ENCODE results near the gene KRT76. TPM values are rescaled to one million over a fixed set of nuclear protein-coding genes. Genes with fewer than 3 reads are reported as not detected.
"Not testable (repeated sequence)": the region's sequence is repeated elsewhere in the genome, so short reads cannot be mapped to it uniquely, and the experiment has no call there.

KRT76 gene
- total RNA-seq, 4 donors from 2014 or later, result not detected

DNA sequence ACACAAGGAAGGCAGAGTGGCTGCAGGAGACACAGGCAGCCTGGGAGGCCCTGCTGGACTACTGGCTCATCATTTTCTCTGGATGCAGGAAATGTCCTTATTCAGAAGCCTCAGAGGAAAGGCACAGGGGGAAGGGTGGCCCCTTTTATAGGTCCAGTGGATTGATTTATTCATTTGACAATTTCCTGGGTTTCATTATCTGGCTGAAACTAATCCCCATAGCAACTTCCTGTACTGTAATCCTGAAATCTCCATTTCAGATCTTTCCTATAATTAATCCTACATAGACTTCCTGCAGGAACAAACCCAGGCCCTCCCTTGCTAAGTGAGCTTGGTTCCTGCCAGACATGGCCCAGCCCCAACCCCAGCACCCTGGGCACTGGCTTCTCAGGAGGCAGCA, 23.0 kb downstream of the KRT76 start:
- no peaks in the 10 kb centered on the region for H3K27me3 ChIP-seq
- H3K27ac ChIP-seq, result no peak overlapping the region
- no peak for DNase-seq
- no peaks in the 10 kb centered on the region for H3K36me3 ChIP-seq
- H3K4me3 ChIP-seq, result no peak overlapping the region
- TF ChIP-seq, protein P1, sequence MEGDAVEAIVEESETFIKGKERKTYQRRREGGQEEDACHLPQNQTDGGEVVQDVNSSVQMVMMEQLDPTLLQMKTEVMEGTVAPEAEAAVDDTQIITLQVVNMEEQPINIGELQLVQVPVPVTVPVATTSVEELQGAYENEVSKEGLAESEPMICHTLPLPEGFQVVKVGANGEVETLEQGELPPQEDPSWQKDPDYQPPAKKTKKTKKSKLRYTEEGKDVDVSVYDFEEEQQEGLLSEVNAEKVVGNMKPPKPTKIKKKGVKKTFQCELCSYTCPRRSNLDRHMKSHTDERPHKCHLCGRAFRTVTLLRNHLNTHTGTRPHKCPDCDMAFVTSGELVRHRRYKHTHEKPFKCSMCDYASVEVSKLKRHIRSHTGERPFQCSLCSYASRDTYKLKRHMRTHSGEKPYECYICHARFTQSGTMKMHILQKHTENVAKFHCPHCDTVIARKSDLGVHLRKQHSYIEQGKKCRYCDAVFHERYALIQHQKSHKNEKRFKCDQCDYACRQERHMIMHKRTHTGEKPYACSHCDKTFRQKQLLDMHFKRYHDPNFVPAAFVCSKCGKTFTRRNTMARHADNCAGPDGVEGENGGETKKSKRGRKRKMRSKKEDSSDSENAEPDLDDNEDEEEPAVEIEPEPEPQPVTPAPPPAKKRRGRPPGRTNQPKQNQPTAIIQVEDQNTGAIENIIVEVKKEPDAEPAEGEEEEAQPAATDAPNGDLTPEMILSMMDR (IDR thresholded peaks at IDR 0.05), result no peak
- no peak for TF ChIP-seq POLR2A (IDR thresholded peaks at IDR 0.05)
- no peaks in the 10 kb centered on the region for H3K9me3 ChIP-seq
- no peaks in the 10 kb centered on the region for H3K4me1 ChIP-seq

DNA sequence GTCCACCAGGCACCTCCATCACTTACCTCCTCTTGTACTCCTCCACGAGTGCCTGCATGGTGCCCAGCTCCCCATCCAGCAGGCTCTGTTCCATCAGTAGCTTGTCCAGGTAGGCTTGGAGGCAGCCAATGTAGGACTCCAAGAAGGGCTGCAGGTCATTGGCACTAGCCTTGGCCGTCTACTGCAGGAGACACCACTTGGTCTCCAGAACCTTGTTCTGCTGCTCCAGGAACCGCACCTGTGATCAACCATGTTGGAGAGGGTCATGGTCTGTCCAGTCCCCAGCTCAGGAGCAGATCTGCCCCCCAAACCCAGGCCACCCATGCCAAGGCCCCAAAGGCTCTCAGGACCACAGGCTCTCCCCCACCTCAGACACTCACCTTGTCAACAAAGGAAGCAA, 23.9 kb downstream of the KRT76 start:
- DNase-seq, result no peak
- no peak overlapping the region for H3K27ac ChIP-seq
- no peaks in the 10 kb centered on the region for H3K27me3 ChIP-seq
- no peaks in the 10 kb centered on the region for H3K4me1 ChIP-seq
- TF ChIP-seq POLR2A (IDR thresholded peaks at IDR 0.05), result no peak
- TF ChIP-seq, protein P1 (IDR thresholded peaks at IDR 0.05), result no peak
- H3K36me3 ChIP-seq, result no peaks in the 10 kb centered on the region
- no peak overlapping the region for H3K4me3 ChIP-seq
- no peaks in the 10 kb centered on the region for H3K9me3 ChIP-seq

DNA sequence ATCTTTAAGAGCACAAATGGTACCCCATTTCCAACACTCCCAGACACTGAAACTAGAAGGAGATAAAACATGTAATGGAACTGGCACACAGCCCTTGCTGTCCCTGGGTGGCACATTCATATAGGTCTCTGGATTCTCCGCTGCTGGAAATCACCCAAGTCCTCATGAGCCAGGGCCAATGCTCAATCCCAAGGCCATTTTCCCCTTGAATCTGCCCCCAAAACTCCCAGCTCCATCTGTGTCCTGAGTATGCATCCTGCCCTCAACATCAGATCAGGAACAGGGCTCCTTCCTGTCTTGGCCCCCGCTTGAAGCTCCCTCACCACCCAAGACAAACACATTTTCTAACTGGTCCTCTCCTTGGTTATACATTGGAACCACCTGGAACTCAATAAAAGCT, 24.6 kb downstream of the KRT76 start:
- DNase-seq, result no peak
- Histone ChIP-seq H3K36me3 (no peaks in the 10 kb centered on the region), H3K27ac (no peak overlapping the region), H3K4me3 (no peak overlapping the region), H3K9me3 (no peaks in the 10 kb centered on the region), H3K27me3 (no peaks in the 10 kb centered on the region), H3K4me1 (no peaks in the 10 kb centered on the region)
- TF ChIP-seq, protein P1 (IDR thresholded peaks at IDR 0.05), result no peak
- no peak for TF ChIP-seq POLR2A (IDR thresholded peaks at IDR 0.05)

DNA sequence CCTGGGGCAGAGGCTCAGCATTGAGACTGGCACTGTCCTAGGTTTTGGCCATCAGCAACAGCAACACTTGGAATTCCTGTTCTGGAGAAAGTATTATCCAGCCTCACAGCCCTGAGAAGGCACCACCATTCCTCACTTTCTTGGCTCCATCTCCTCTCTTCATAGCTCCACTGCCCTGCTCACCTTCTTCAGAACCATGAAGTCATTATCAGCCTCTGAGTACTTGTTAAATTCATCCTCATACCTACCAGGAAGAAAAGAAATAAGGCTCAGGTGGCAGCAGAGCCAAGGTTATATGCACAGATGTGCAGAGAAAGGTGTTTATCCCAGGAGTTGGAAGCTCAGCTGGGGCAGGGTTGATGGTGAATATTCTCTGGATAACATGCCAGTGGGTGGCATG, 25.4 kb downstream of the KRT76 start:
- Histone ChIP-seq H3K4me1 (no peaks in the 10 kb centered on the region), H3K9me3 (no peaks in the 10 kb centered on the region), H3K36me3 (no peaks in the 10 kb centered on the region), H3K4me3 (no peak overlapping the region), H3K27ac (no peak overlapping the region), H3K27me3 (no peaks in the 10 kb centered on the region)
- no peak for TF ChIP-seq POLR2A (IDR thresholded peaks at IDR 0.05)
- TF ChIP-seq, protein P1 (IDR thresholded peaks at IDR 0.05), result no peak
- no peak for DNase-seq

DNA sequence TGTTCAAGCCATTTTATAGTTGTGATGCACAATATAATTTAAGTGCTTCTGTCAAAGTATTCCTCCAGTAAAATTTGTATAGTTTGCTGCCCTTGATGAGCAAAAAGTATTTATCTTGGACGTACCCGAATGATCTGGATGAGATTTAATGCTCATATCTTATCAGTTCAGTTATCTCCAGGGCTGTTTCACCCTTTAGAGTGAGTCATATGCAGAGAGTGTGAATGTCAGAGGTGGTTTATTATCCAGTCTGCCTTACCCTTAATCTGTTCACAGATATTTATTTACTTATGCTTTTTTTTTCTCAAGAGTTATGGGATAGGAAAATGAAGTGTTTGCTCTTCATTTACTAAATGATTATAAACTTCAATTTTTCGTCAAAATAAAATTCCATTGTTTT, 26.6 kb downstream of the KRT76 start:
- H3K36me3 ChIP-seq, H3K4me3 ChIP-seq, H3K9me3 ChIP-seq, H3K4me1 ChIP-seq, H3K27ac ChIP-seq, H3K27me3 ChIP-seq, DNase-seq: not testable (repeated sequence)

DNA sequence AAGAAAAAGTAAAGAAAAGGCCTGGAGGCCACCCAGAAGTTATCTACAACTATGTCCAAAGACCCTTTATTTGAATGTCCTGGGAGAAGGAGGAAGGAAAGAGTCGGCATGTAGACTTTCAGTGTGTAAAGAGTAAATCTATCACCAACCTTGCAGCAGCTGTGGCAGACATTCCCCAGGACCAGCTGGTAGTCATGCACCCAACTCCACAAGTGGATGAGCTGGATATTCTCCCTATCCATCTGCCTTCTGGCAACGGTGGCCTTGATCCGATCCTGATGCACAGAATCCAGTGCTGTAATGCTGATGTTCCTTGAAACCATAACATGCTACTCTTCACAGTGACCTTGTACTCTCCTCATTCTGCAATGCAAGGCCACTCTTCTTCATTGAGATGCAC, 27.3 kb downstream of the KRT76 start:
- Histone ChIP-seq H3K9me3 (no peaks in the 10 kb centered on the region), H3K27me3 (no peaks in the 10 kb centered on the region), H3K27ac (no peak overlapping the region), H3K36me3 (no peaks in the 10 kb centered on the region), H3K4me1 (no peaks in the 10 kb centered on the region), H3K4me3 (no peak overlapping the region)
- no peak for DNase-seq
- TF ChIP-seq, protein P1 (IDR thresholded peaks at IDR 0.05), result no peak
- TF ChIP-seq POLR2A (IDR thresholded peaks at IDR 0.05), result no peak
